Measurements from ENCODE around the gene MYZAP. TPM values are rescaled to one million over a fixed set of nuclear protein-coding genes. Genes with fewer than 3 reads are reported as not detected.
A peak's percentile ranks its signal among the peaks of the same experiment; 100 is the strongest.

Gene MYZAP
- total RNA-seq, 1 experiment from 2014 or later, result 6.4 TPM

GRCh38 chr15:57631386-57632110 is 39.8 kb downstream of the MYZAP start:
- no peak for DNase-seq
- Histone ChIP-seq H3K36me3 (ENCODE audit: control insufficient read depth, insufficient read depth, low read length) (no peaks in the 10 kb centered on the region), H3K4me3 (ENCODE audit: low read depth, low read length) (no peak overlapping the region), H3K4me1 (no peaks in the 10 kb centered on the region), H3K9me3 (no peaks in the 10 kb centered on the region), H3K27me3 (replicated peaks; ENCODE audit: control insufficient read depth, insufficient read depth, low read length) (no peaks in the 10 kb centered on the region)
- Mint-ChIP-seq H3K27ac (ENCODE audit: unreplicated experiment) (no peak overlapping the region), H3K9me3 (ENCODE audit: unreplicated experiment) (no peaks in the 10 kb centered on the region), H3K4me1 (ENCODE audit: low read depth, unreplicated experiment) (no peaks in the 10 kb centered on the region), H3K36me3 (ENCODE audit: insufficient read depth, unreplicated experiment) (no peaks in the 10 kb centered on the region), H3K27me3 (ENCODE audit: insufficient read depth, unreplicated experiment) (no peaks in the 10 kb centered on the region), H3K4me3 (ENCODE audit: unreplicated experiment) (no peak overlapping the region)
- intact Hi-C loops (cut with micrococcal nuclease; ENCODE audit: unreplicated experiment), result no loop called here
- TF ChIP-seq CTCF (IDR thresholded peaks at IDR 0.05; ENCODE audit: insufficient read depth in 1 of 2, low read depth in 1 of 2, low read length in 1 of 2, severe bottlenecking in 1 of 2, unreplicated experiment in 1 of 2), result no peak
- CTCF ChIA-PET, result interaction anchor here (1.6 kb wide), 1 partner anchor 12 kb away, joined by 3 read pairs; no protein-coding TSS in a partner anchor
- no TSS peak for BruUV-seq (replicated peaks)
- POLR2A ChIA-PET, result no interaction called here

DNA sequence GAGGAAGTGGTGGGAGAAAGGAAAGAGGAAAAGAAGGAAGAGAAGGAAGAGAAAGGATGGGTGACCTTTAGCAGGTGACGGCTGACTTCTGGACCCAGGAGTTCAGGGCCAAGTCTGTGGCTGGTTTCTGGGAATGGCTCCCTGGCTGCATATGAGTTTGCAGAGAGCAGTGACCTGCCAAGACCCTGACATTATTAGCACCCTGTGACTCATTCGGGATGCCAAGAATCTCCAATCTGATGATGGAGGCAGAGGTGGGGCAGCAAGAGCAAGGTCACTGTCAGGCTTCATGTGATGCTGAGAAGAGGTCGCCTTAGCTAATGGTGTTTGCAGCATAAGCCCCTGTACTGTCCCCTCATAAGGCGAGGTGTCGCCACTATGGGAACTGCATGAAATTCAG is 42.6 kb downstream of the MYZAP start:
- no TSS peak for BruUV-seq (replicated peaks)
- ChIA-PET CTCF (interaction anchor here (0.5 kb wide), 1 partner anchor 117 kb away, joined by 4 read pairs; no protein-coding TSS in a partner anchor), POLR2A (no interaction called here)
- H3K36me3 Mint-ChIP-seq (ENCODE audit: insufficient read depth, unreplicated experiment), result no peaks in the 10 kb centered on the region
- TF ChIP-seq CTCF (IDR thresholded peaks at IDR 0.05; ENCODE audit: insufficient read depth in 1 of 2, low read depth in 1 of 2, low read length in 1 of 2, severe bottlenecking in 1 of 2, unreplicated experiment in 1 of 2), result no peak
- no peaks in the 10 kb centered on the region for H3K9me3 Mint-ChIP-seq (ENCODE audit: unreplicated experiment)
- H3K4me3 ChIP-seq (ENCODE audit: low read depth, low read length), result no peak overlapping the region
- H3K27me3 ChIP-seq (replicated peaks; ENCODE audit: control insufficient read depth, insufficient read depth, low read length), result no peaks in the 10 kb centered on the region
- H3K4me1 Mint-ChIP-seq (ENCODE audit: low read depth, unreplicated experiment), result no peaks in the 10 kb centered on the region
- H3K4me3 Mint-ChIP-seq (ENCODE audit: unreplicated experiment), result no peak overlapping the region
- no peaks in the 10 kb centered on the region for H3K4me1 ChIP-seq
- H3K9me3 ChIP-seq, result no peaks in the 10 kb centered on the region
- H3K36me3 ChIP-seq (ENCODE audit: control insufficient read depth, insufficient read depth, low read length), result no peaks in the 10 kb centered on the region
- DNase-seq, result no peak
- intact Hi-C loops (cut with micrococcal nuclease; ENCODE audit: unreplicated experiment), result no loop called here
- H3K27me3 Mint-ChIP-seq (ENCODE audit: insufficient read depth, unreplicated experiment), result no peaks in the 10 kb centered on the region
- no peak overlapping the region for H3K27ac Mint-ChIP-seq (ENCODE audit: unreplicated experiment)

DNA sequence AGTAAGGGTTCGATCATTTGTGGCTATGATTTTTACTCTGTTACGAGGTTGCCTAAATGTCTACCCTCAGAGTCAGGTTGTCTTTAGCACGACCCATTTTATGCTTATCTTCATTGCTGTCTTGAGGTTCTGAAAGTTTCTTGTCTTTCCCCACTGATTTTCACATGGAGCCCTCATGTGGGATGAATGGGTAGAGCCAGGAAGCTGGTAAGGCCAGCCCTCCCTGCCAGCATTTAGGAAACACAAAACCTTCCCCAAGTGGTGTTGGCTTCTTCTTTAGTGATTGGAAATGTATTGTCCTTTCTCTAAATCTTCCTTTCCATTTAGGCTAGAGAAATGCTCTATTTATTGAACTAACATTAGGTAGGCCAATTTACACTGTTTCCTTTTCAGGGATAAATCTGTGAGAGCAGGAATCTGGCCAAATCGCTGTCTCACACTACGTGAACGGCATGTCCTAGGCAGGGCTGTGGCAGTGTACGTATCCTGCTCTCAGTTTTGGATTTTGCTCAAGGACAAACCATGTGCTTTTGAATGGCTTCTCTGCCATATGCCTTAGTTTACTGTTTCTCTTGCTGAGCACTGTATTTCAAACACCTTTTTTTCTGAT is 43.7 kb downstream of the MYZAP start:
- H3K27me3 Mint-ChIP-seq (ENCODE audit: insufficient read depth, unreplicated experiment), result no peaks in the 10 kb centered on the region
- Histone ChIP-seq H3K36me3 (ENCODE audit: control insufficient read depth, insufficient read depth, low read length) (no peaks in the 10 kb centered on the region), H3K27me3 (replicated peaks; ENCODE audit: control insufficient read depth, insufficient read depth, low read length) (no peaks in the 10 kb centered on the region), H3K4me1 (no peaks in the 10 kb centered on the region), H3K9me3 (no peaks in the 10 kb centered on the region), H3K4me3 (ENCODE audit: low read depth, low read length) (no peak overlapping the region)
- BruUV-seq (replicated peaks), result no TSS peak
- DNase-seq, result no peak
- TF ChIP-seq CTCF (IDR thresholded peaks at IDR 0.05; ENCODE audit: insufficient read depth in 1 of 2, low read depth in 1 of 2, low read length in 1 of 2, severe bottlenecking in 1 of 2, unreplicated experiment in 1 of 2), result peak in 1 of 2 experiments; percentile 18
- POLR2A ChIA-PET, result no interaction called here
- intact Hi-C loops (cut with micrococcal nuclease; ENCODE audit: unreplicated experiment), result no loop called here
- no peaks in the 10 kb centered on the region for H3K4me1 Mint-ChIP-seq (ENCODE audit: low read depth, unreplicated experiment)
- no peak overlapping the region for H3K27ac Mint-ChIP-seq (ENCODE audit: unreplicated experiment)
- H3K4me3 Mint-ChIP-seq (ENCODE audit: unreplicated experiment), result no peak overlapping the region
- no peaks in the 10 kb centered on the region for H3K9me3 Mint-ChIP-seq (ENCODE audit: unreplicated experiment)
- CTCF ChIA-PET, result interaction anchor here (0.5 kb wide), 1 partner anchor 581 kb away, joined by 4 read pairs; no protein-coding TSS in a partner anchor
- no peaks in the 10 kb centered on the region for H3K36me3 Mint-ChIP-seq (ENCODE audit: insufficient read depth, unreplicated experiment)
